SU-DHL-6 (cell line): ENCODE data around the gene GDA.

Experiments
- CTCF ChIP-seq: fragments of 200-600 bp; sonication (generic); IDR thresholded peaks from one replicate; pipeline ENCODE4 v1.5.1; 2017; ENCODE audit warnings: antibody characterized with exemption, mild to moderate bottlenecking, low read length, moderate library complexity; ENCODE audit not compliant: insufficient read depth, poor library complexity, severe bottlenecking
- EZH2phosphoT487 ChIP-seq: fragments of 200-600 bp; sonication (generic), shearing (Covaris generic); conservative IDR thresholded peaks from 2 replicates; pipeline ENCODE4 v1.6.1; 2018; ENCODE audit warnings: mild to moderate bottlenecking, antibody characterized with exemption, low read length, moderate library complexity, mixed read lengths

GRCh38 chr9:72150661-72151060, 1.4 kb downstream of the GDA start:
- TF ChIP-seq CTCF = no peak
- no peak for TF ChIP-seq EZH2phosphoT487
